GM12872 (cell line): ENCODE data around the gene BARX1.
A peak's percentile ranks its signal among the peaks of the same experiment; 100 is the strongest.

Experiments used
- CTCF ChIP-seq: IDR thresholded peaks from 3 replicates; pipeline ENCODE4 v1.5.1; 2011; ENCODE audit warnings: low read depth, mild to moderate bottlenecking, low read length, moderate library complexity; ENCODE audit not compliant: insufficient read depth

The BARX1 gene

GRCh38 chr9:93963969-93964368 is 8.8 kb upstream of the BARX1 start:
- no peak for TF ChIP-seq CTCF

GRCh38 chr9:93962561-93963440 is 7.6 kb upstream of the BARX1 start:
- TF ChIP-seq CTCF: peak; percentile 70

- no peak for TF ChIP-seq CTCF
Observed at GRCh38 chr9:93962017-93962416, 6.9 kb upstream of the BARX1 start.

- TF ChIP-seq CTCF: no peak
Observed at GRCh38 chr9:93960971-93961841, 6.1 kb upstream of the BARX1 start.

- TF ChIP-seq CTCF: no peak
Observed at GRCh38 chr9:93960221-93960970, 5.2 kb upstream of the BARX1 start.

GRCh38 chr9:93959739-93960154 is 4.6 kb upstream of the BARX1 start:
- TF ChIP-seq CTCF: no peak
